Right lobe of liver (tissue), 4 donors: ENCODE data around the gene STAP2.

Experiments
- CTCF ChIP-seq, 4 donors: fragments of 200-600 bp in 3 of 4; fragments of 450-650 bp in 1 of 4; IDR thresholded peaks; one replicate each; pipeline versions ENCODE4 v1.5.1 to v1.8.0; 2016 to 2022; ENCODE audit warnings: antibody characterized with exemption in 4 of 4, mild to moderate bottlenecking in 2 of 4
- POLR2A ChIP-seq: fragments of 450-650 bp; IDR thresholded peaks from one replicate; pipeline ENCODE4 v1.6.1; 2017; ENCODE audit warnings: antibody characterized with exemption, mild to moderate bottlenecking
- donor health status: DM: no; HTN: no; CAD: no.
- donor health status: DM: no; HTN: no; CAD: no.
- donor health status: DM: no; HTN: yes; CAD: no.

GRCh38 chr19:4359627-4360000 is 21.0 kb upstream of the STAP2 start:
- no peak for TF ChIP-seq CTCF (IDR thresholded peaks at IDR 0.05)
- TF ChIP-seq POLR2A, result no peak
